H9 (cell line): Measurements from ENCODE around the gene SH3RF3. TPM values are rescaled to one million over a fixed set of nuclear protein-coding genes. Genes with fewer than 3 reads are reported as not detected.

ENCODE experiments used
- DNase-seq: peaks from one replicate; pipeline ENCODE4 v3.0.0-alpha.2; 2017
- H2AFZ ChIP-seq: one replicate; pipeline ENCODE4 v1.6.1; 2013; ENCODE audit warnings: mild to moderate bottlenecking, low read length, control low read depth, moderate library complexity
- H2AK5ac ChIP-seq: 2 replicates; pipeline ENCODE4 v1.6.1; 2013; ENCODE audit warnings: low read length, control low read depth, mixed read lengths; ENCODE audit not compliant: insufficient read length
- H2BK120ac ChIP-seq: one replicate; pipeline ENCODE4 v1.6.1; 2013; ENCODE audit warnings: low read depth, mild to moderate bottlenecking, low read length, control low read depth, inconsistent platforms; ENCODE audit not compliant: poor library complexity, severe bottlenecking
- H2BK12ac ChIP-seq: 2 replicates; pipeline ENCODE4 v1.6.1; 2013; ENCODE audit warnings: low read length, control low read depth, mixed read lengths, low read depth; ENCODE audit not compliant: insufficient read length
- H2BK15ac ChIP-seq: 2 replicates; pipeline ENCODE4 v1.6.1; 2013; ENCODE audit warnings: low read depth, low read length, control low read depth
- H2BK20ac ChIP-seq: one replicate; pipeline ENCODE4 v1.6.1; 2013; ENCODE audit warnings: low read depth, mild to moderate bottlenecking, low read length, control low read depth, inconsistent platforms; ENCODE audit not compliant: poor library complexity, severe bottlenecking
- H2BK5ac ChIP-seq: 2 replicates; pipeline ENCODE4 v1.6.1; 2013; ENCODE audit warnings: low read length, control low read depth, mixed read lengths; ENCODE audit not compliant: insufficient read length
- H3K14ac ChIP-seq: 2 replicates; pipeline ENCODE4 v1.6.1; 2013; ENCODE audit warnings: low read length, control low read depth; ENCODE audit not compliant: insufficient read depth
- H3K18ac ChIP-seq: 2 replicates; pipeline ENCODE4 v1.6.1; 2013; ENCODE audit warnings: low read depth, mild to moderate bottlenecking, mixed read lengths, low read length, control low read depth; ENCODE audit not compliant: insufficient read length
- H3K23ac ChIP-seq: 2 replicates; pipeline ENCODE4 v1.6.1; 2013; ENCODE audit warnings: low read length, control low read depth, mixed read lengths, low read depth; ENCODE audit not compliant: insufficient read length
- H3K23me2 ChIP-seq: 2 replicates; pipeline ENCODE4 v1.6.1; 2013; ENCODE audit warnings: low read depth, mild to moderate bottlenecking, mixed read lengths, low read length, control low read depth; ENCODE audit not compliant: insufficient read length, poor library complexity, severe bottlenecking
- H3K27ac ChIP-seq: 2 replicates; pipeline ENCODE4 v1.5.1; 2013; ENCODE audit warnings: low read length, control low read depth, mixed read lengths, low read depth; ENCODE audit not compliant: insufficient read length
- H3K27me3 ChIP-seq: 2 replicates; pipeline ENCODE4 v1.6.1; 2013; ENCODE audit warnings: low read length, control low read depth, inconsistent platforms; ENCODE audit not compliant: insufficient read depth
- H3K4ac ChIP-seq: 2 replicates; pipeline ENCODE4 v1.6.1; 2013; ENCODE audit warnings: low read depth, mild to moderate bottlenecking, control low read depth, inconsistent platforms, low read length, moderate library complexity
- H3K4me1 ChIP-seq: 2 replicates; pipeline ENCODE4 v1.6.1; 2013; ENCODE audit warnings: low read length, control low read depth, inconsistent platforms; ENCODE audit not compliant: insufficient read depth
- H3K4me2 ChIP-seq: 2 replicates; pipeline ENCODE4 v1.6.1; 2013; ENCODE audit warnings: low read length, control low read depth, mixed read lengths; ENCODE audit not compliant: insufficient read length, insufficient read depth
- H3K56ac ChIP-seq: 2 replicates; pipeline ENCODE4 v1.6.1; 2013; ENCODE audit warnings: low read depth, mild to moderate bottlenecking, mixed read lengths, low read length, control low read depth; ENCODE audit not compliant: insufficient read length
- H3K79me1 ChIP-seq: 2 replicates; pipeline ENCODE4 v1.6.1; 2013; ENCODE audit warnings: low read depth, mild to moderate bottlenecking, moderate library complexity, low read length, control low read depth, inconsistent platforms; ENCODE audit not compliant: insufficient read depth, poor library complexity, severe bottlenecking
- H3K79me2 ChIP-seq: 2 replicates; pipeline ENCODE4 v1.6.1; 2013; ENCODE audit warnings: low read length, control low read depth, inconsistent platforms; ENCODE audit not compliant: insufficient read depth
- H3K9ac ChIP-seq: 2 replicates; pipeline ENCODE4 v1.6.1; 2013; ENCODE audit warnings: low read length, control low read depth, mixed read lengths; ENCODE audit not compliant: insufficient read length; ENCODE audit errors: extremely low read depth
- H3K9me3 ChIP-seq: one replicate; pipeline ENCODE4 v1.6.1; 2013; ENCODE audit warnings: low read depth, low read length, inconsistent platforms; ENCODE audit not compliant: control insufficient read depth
- H3T11ph ChIP-seq: one replicate; pipeline ENCODE4 v1.6.1; 2013; ENCODE audit warnings: mild to moderate bottlenecking, low read length, control low read depth, inconsistent platforms
- H4K20me1 ChIP-seq: one replicate; pipeline ENCODE4 v1.6.1; 2013; ENCODE audit not compliant: control insufficient read depth, insufficient read length, insufficient read depth
- H4K5ac ChIP-seq: 2 replicates; pipeline ENCODE4 v1.6.1; 2013; ENCODE audit warnings: low read depth, mild to moderate bottlenecking, mixed read lengths, low read length, control low read depth; ENCODE audit not compliant: insufficient read length
- H4K8ac ChIP-seq: replicated peaks from 2 replicates; pipeline ENCODE4 v1.6.1; 2013; ENCODE audit warnings: low read length, control low read depth, mixed read lengths, low read depth; ENCODE audit not compliant: insufficient read length
- H4K91ac ChIP-seq: 2 replicates; pipeline ENCODE4 v1.6.1; 2013; ENCODE audit warnings: low read depth, mild to moderate bottlenecking, moderate library complexity, mixed read lengths, low read length, control low read depth; ENCODE audit not compliant: insufficient read length
- H3K27ac Mint-ChIP-seq, 3 experiments: 2 replicates in 2 of 3; 3 replicates in 1 of 3; pipeline ENCODE4 v1.8.0; 2020 to 2021; ENCODE audit warnings: mixed read lengths in 3 of 3, mild to moderate bottlenecking in 1 of 3, moderate library complexity in 1 of 3
- H3K27me3 Mint-ChIP-seq: 2 replicates; pipeline ENCODE4 v1.8.0; 2021; ENCODE audit warnings: low read depth, mild to moderate bottlenecking, moderate library complexity, mixed read lengths
- H3K36me3 Mint-ChIP-seq, 3 experiments: 2 replicates in 2 of 3; 3 replicates in 1 of 3; pipeline ENCODE4 v1.8.0; 2020 to 2021; ENCODE audit warnings: low read depth in 3 of 3, mixed read lengths in 3 of 3; ENCODE audit not compliant: insufficient read depth in 1 of 3
- H3K4me1 Mint-ChIP-seq, 2 experiments: 2 replicates each; pipeline ENCODE4 v1.8.0; 2020; ENCODE audit warnings: mixed read lengths in 2 of 2
- H3K4me3 Mint-ChIP-seq, 2 experiments: 2 replicates in 1 of 2; 3 replicates in 1 of 2; pipeline ENCODE4 v1.8.0; 2020 to 2021; ENCODE audit warnings: mild to moderate bottlenecking in 2 of 2, mixed read lengths in 2 of 2, moderate library complexity in 1 of 2
- H3K9me3 Mint-ChIP-seq, 2 experiments: 2 replicates in 1 of 2; 3 replicates in 1 of 2; pipeline ENCODE4 v1.8.0; 2020; ENCODE audit warnings: mild to moderate bottlenecking in 2 of 2, mixed read lengths in 2 of 2, moderate library complexity in 1 of 2
- CTCF ChIP-seq: fragments of 200-600 bp; sonication (generic); conservative IDR thresholded peaks from 3 replicates; pipeline ENCODE4 v1.8.0; 2021; ENCODE audit warnings: antibody characterized with exemption, mild to moderate bottlenecking
- WGBS: extraction: QIAGEN DNeasy Blood & Tissue Kit; methylation state at CpG from one replicate; pipeline ENCODE4 v1.1.7; 2013; ENCODE audit warnings: missing lambda C conversion rate, low lambda C conversion rate, mixed read lengths; ENCODE audit not compliant: insufficient read length; ENCODE audit errors: extremely low coverage; 5-methylcytosine and 5-hydroxymethylcytosine counted together
- total RNA-seq: library from RNA; stranded (reverse); gene quantifications from 2 replicates; pipeline ENCODE4 v1.2.1, GENCODE V29; 2021

The SH3RF3 gene
- total RNA-seq, 1 experiment from 2014 or later, result 0.46 TPM

- H4K8ac ChIP-seq, result no peak overlapping the region
- no peak overlapping the region for H2BK5ac ChIP-seq
- H3T11ph ChIP-seq, result no peak overlapping the region
- no peak overlapping the region for H2AK5ac ChIP-seq
- no peaks in the 10 kb centered on the region for H3K36me3 Mint-ChIP-seq
- no peak overlapping the region for H2BK12ac ChIP-seq
- WGBS, result no CpG with 5 or more reads among the region's 14 CpGs
- H3K4ac ChIP-seq, result no peak overlapping the region
- no peak overlapping the region for H3K27ac ChIP-seq
- H3K23me2 ChIP-seq, result no peaks in the 10 kb centered on the region
- H3K9me3 ChIP-seq, result no peaks in the 10 kb centered on the region
- no peak overlapping the region for H3K4me2 ChIP-seq
- H4K20me1 ChIP-seq, result peaks cover 3% of the 10 kb centered on the region
- H3K4me1 ChIP-seq, result no peaks in the 10 kb centered on the region
- no peak for DNase-seq
- H3K27ac Mint-ChIP-seq, result no peak overlapping the region
- H3K79me2 ChIP-seq, result no peaks in the 10 kb centered on the region
- H2BK120ac ChIP-seq, result no peak overlapping the region
- H3K9ac ChIP-seq, result no peak overlapping the region
- H3K27me3 ChIP-seq, result no peaks in the 10 kb centered on the region
- H3K23ac ChIP-seq, result no peak overlapping the region
- no peak overlapping the region for H4K91ac ChIP-seq
- H2BK15ac ChIP-seq, result no peak overlapping the region
- H3K4me3 Mint-ChIP-seq, result no peak overlapping the region
- H2BK20ac ChIP-seq, result no peak overlapping the region
- no peak overlapping the region for H3K18ac ChIP-seq
- no peak overlapping the region for H4K5ac ChIP-seq
- TF ChIP-seq CTCF, result no peak
- peaks cover 0 to 7% of the 10 kb centered on the region in 2 experiments; a peak in 1 of 4 replicates for H3K4me1 Mint-ChIP-seq
- H3K79me1 ChIP-seq, result no peaks in the 10 kb centered on the region
- no peaks in the 10 kb centered on the region; the same call in 1 of the 2 replicates for H3K27me3 Mint-ChIP-seq
- H2AFZ ChIP-seq, result no peak overlapping the region
- H3K56ac ChIP-seq, result no peak overlapping the region
- no peak overlapping the region for H3K14ac ChIP-seq
- H3K9me3 Mint-ChIP-seq, result no peaks in the 10 kb centered on the region
These were observed 59.5 kb downstream of the SH3RF3 start for GRCh38 chr2:109188496-109188890.
